Measurements from ENCODE around the gene LRATD1.
"Not testable (repeated sequence)": the region's sequence is repeated elsewhere in the genome, so short reads cannot be mapped to it uniquely, and the experiment has no call there.

Gene LRATD1

DNA sequence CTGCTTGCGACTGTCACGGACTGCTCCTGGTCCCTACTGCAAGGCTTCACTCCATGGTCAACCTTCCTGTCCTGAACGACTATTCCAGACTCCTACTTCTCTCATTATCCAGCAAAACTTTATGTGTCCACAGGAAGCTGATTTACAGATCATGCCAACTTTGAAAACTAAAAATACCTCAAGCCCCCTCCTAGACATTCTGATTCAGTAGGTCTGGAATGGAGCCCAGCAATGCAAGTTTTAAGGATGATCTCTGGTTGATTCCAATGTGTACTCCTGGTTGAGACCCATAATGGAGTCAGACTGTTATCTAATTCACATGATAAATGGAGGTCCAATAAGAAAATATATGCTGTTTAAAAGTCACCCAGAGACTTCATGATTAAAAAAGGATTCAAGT, 13.1 kb upstream of the LRATD1 start:
- no peak overlapping the region for H3K4me3 ChIP-seq (ENCODE audit: low read length)
- TF ChIP-seq, protein P1, sequence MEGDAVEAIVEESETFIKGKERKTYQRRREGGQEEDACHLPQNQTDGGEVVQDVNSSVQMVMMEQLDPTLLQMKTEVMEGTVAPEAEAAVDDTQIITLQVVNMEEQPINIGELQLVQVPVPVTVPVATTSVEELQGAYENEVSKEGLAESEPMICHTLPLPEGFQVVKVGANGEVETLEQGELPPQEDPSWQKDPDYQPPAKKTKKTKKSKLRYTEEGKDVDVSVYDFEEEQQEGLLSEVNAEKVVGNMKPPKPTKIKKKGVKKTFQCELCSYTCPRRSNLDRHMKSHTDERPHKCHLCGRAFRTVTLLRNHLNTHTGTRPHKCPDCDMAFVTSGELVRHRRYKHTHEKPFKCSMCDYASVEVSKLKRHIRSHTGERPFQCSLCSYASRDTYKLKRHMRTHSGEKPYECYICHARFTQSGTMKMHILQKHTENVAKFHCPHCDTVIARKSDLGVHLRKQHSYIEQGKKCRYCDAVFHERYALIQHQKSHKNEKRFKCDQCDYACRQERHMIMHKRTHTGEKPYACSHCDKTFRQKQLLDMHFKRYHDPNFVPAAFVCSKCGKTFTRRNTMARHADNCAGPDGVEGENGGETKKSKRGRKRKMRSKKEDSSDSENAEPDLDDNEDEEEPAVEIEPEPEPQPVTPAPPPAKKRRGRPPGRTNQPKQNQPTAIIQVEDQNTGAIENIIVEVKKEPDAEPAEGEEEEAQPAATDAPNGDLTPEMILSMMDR (conservative IDR thresholded peaks at IDR 0.05; ENCODE audit: low read depth, low read length), result no peak
- DNase-seq (ENCODE audit: low read depth), result no peak

DNA sequence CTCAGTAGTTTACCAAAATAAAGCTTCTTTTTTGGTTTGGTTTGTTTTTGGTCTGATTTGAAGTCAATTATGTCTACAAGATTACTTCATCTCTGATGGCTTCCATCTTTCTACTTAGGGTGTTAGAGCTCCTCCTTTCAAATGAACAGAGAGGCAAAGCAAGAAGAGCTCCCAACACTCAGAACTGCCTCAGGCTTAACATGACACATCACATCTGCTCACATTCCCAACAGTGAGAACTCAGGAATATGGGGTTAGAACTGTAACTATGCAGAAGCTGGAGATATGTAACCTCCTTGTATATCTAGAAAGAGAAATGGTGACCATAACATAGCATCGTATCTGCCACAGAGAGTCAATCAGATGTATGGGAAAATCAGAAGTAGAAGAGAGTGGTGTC, 11.4 kb upstream of the LRATD1 start:
- TF ChIP-seq, protein P1 (conservative IDR thresholded peaks at IDR 0.05; ENCODE audit: low read depth, low read length), result no peak
- no peak for DNase-seq (ENCODE audit: low read depth)
- H3K4me3 ChIP-seq (ENCODE audit: low read length), result no peak overlapping the region

DNA sequence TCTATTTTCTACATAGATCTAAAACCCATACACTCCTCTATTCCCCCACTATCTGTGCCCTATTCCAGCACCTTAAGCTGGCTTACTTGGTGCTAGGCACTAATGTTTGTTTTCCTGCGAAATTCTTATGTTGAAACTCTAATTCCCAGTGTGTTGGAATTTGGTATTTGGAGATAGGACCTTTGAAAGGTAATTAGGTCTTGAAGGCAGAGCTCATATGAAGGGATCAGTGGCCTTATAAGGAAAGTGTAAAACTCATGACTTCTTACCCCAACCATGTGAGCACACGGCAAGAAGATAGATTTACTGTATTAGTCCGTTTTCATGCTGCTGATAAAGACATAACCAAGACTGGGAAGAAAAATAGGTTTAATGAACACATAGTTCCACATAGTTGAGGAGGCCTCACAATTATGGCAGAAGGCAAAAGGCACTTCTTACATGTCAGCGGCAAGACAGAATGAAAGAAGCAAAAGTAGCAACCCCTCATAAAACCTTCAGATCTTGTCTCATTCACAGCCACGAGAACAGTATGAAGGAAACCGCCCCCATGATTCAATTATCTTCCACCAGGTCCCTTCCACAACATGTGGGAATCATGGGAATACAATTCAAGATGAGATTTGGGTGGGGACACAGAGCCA, 10.5 kb upstream of the LRATD1 start:
- H3K4me3 ChIP-seq (ENCODE audit: low read length), result no peak overlapping the region
- peak; percentile 68 for DNase-seq (ENCODE audit: low read depth)
- TF ChIP-seq, protein P1 (conservative IDR thresholded peaks at IDR 0.05; ENCODE audit: low read depth, low read length), result no peak

DNA sequence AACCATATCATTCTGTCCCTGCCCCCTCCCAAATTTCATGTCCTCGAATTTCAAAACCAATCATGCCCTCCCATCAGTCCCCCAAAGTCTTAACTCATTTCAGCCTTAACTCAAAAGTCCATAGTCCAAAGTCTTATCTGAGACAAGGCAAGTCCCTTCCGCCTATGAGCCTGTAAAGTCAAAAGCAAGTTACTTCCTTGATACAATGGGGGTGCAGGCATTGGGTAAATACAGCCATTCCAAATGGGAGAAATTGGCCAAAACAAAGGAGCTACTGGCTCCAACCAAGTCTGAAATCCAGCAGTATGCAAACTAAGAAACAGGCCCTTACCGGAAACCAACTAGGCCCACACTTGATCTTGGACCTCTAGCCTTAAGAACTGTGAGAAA, 10.0 kb upstream of the LRATD1 start:
- H3K4me3 ChIP-seq (ENCODE audit: low read length); DNase-seq (ENCODE audit: low read depth): not testable (repeated sequence)

DNA sequence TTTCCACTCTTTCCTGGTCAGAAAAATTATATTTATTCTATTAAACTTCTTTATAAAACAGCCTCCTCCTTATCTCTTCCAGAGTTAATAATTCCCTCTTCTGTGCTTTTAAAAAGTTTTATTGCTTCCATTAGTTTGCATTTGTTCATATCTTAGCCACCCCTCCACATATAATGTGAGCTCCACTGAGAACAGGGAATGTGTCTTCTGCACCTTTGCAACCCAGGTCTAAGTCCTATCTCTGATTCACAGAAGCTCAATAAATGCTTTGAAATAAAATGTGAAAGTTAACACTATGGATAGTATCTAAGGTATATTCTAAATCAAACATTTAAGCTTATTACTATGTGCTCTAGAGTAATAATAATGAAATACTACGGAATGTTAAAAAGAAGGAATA, 9.3 kb upstream of the LRATD1 start:
- no peak for DNase-seq (ENCODE audit: low read depth)
- H3K4me3 ChIP-seq (ENCODE audit: low read length), result no peak overlapping the region
- TF ChIP-seq, protein P1 (conservative IDR thresholded peaks at IDR 0.05; ENCODE audit: low read depth, low read length), result no peak

DNA sequence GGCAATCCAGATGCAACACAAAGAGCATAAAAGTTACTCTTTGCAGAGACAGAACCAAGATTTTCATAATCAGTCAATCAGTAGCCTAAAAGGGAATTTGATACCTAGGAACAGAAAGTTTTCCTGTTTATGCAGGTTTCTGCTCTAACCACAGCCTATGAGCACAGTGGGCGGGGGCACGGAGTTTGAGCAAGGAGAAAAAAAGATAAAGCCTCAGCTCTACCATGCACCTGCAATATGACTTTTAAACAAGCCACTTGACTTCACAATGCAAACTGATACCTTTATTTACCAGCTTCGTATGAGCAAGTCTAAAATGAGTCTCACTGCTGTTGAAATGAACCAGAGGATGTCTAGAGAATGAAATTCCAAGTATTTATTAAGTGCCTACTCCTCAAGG, 5.6 kb upstream of the LRATD1 start:
- TF ChIP-seq, protein P1 (conservative IDR thresholded peaks at IDR 0.05; ENCODE audit: low read depth, low read length), result no peak
- no peak for DNase-seq (ENCODE audit: low read depth)
- no peak overlapping the region for H3K4me3 ChIP-seq (ENCODE audit: low read length)

DNA sequence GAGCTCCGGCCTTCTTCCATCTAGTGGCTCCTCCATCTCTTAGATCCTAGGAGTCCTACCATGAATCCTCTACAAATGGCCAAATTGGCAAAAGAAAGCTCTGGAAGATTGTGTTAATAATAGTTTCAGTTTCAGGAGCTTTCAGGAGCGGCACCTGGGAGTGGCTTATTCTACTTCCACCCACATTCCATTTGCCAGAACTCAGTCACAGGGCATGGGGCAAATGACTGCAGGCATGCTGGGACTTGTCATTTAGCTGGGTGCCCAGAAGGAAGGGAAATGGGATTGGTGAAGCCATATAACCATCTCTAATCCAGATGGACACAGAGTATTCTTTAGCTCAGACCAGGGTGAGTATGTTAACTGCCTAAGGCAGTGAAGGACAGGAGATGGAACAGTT, 3.6 kb upstream of the LRATD1 start:
- TF ChIP-seq, protein P1 (conservative IDR thresholded peaks at IDR 0.05; ENCODE audit: low read depth, low read length), result no peak
- no peak overlapping the region for H3K4me3 ChIP-seq (ENCODE audit: low read length)
- no peak for DNase-seq (ENCODE audit: low read depth)
